DMS153 treated with DMSO at 0.1 percent for 48 hours (cell line): ENCODE data around the gene MYDGF.
A peak's percentile ranks its signal among the peaks of the same experiment; 100 is the strongest.

Experiments
- DNase-seq: peaks from one replicate; lab custom pipeline; 2025; ENCODE audit not compliant: unreplicated experiment; lab: John Stamatoyannopoulos, UW

The MYDGF gene

GRCh38 chr19:4609878-4610511 is 60.1 kb downstream of the MYDGF start:
- peak; percentile 47 for DNase-seq
